Midbrain (tissue), 1 donor: ENCODE measurements around the gene LETM1.

Experiments
- DNase-seq: peaks from one replicate; lab custom pipeline; 2025; lab: John Stamatoyannopoulos, UW

Gene LETM1

DNA sequence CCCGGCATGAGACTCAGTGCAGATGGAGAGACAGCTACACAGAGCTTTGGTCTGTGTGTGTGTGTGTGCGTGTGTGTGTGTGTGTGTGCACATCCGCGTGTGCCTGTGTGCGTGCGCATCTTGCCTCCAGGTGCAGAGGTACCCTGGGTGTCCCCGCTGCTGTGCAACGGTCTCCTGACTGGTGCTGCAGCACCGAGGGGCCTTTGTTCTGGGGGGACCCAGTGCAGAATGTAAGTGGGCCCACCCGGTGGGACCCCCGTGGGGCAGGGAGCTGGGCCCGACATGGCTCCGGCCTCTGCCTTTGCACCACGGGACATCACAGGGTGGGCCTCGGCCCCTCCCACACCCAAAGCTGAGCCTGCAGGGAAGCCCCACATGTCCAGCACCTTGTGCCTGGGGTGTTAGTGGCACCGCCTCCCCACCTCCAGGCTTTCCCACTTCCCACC, 48.6 kb downstream of the LETM1 start:
- no peak for DNase-seq

DNA sequence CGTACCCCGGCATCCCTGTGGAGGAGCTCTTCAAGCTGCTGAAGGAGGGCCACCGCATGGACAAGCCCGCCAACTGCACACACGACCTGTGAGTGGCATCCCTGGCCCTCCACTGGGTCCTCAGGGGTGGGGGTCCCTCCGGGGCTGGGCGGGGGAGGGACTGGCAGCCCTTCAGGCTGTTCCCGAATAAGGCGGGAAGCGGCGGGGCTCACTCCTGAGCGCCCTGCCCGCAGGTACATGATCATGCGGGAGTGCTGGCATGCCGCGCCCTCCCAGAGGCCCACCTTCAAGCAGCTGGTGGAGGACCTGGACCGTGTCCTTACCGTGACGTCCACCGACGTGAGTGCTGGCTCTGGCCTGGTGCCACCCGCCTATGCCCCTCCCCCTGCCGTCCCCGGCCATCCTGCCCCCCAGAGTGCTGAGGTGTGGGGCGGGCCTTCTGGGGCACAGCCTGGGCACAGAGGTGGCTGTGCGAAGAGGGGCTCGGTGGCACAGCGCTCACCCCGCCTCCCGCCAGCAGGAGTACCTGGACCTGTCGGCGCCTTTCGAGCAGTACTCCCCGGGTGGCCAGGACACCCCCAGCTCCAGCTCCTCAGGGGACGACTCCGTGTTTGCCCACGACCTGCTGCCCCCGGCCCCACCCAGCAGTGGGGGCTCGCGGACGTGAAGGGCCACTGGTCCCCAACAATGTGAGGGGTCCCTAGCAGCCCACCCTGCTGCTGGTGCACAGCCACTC, 49.2 kb downstream of the LETM1 start:
- DNase-seq = no peak

DNA sequence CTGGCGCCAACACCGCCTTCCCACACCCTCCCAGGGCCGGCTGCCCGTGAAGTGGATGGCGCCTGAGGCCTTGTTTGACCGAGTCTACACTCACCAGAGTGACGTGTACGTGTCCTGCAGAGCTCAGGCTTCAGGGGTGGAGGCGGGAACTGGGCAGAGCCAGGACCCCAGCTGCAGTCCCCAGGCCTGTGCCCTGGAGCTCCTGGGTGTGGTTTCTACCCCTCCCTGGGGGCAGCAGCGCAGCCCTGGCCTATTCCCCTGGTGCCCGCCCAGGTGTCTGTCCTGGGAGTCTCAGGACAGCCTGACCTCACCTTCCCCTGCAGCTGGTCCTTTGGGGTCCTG, 49.8 kb downstream of the LETM1 start:
- DNase-seq = no peak

DNA sequence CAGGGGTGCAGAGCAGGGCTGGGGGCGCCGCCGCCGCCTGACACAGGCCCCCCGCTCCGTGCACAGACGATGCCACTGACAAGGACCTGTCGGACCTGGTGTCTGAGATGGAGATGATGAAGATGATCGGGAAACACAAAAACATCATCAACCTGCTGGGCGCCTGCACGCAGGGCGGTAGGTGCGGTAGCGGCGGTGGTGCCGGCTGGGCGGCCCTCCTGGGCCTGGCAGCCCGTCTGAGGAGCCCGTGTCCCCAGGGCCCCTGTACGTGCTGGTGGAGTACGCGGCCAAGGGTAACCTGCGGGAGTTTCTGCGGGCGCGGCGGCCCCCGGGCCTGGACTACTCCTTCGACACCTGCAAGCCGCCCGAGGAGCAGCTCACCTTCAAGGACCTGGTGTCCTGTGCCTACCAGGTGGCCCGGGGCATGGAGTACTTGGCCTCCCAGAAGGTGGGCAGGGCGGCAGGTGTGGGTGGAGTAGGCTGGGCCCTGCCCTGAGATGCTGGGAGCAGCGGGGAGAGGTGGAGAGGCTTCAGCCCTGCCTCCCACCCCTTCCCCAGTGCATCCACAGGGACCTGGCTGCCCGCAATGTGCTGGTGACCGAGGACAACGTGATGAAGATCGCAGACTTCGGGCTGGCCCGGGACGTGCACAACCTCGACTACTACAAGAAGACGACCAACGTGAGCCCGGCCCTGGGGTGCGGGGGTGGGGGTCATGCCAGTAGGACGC, 50.3 kb downstream of the LETM1 start:
- no peak for DNase-seq

DNA sequence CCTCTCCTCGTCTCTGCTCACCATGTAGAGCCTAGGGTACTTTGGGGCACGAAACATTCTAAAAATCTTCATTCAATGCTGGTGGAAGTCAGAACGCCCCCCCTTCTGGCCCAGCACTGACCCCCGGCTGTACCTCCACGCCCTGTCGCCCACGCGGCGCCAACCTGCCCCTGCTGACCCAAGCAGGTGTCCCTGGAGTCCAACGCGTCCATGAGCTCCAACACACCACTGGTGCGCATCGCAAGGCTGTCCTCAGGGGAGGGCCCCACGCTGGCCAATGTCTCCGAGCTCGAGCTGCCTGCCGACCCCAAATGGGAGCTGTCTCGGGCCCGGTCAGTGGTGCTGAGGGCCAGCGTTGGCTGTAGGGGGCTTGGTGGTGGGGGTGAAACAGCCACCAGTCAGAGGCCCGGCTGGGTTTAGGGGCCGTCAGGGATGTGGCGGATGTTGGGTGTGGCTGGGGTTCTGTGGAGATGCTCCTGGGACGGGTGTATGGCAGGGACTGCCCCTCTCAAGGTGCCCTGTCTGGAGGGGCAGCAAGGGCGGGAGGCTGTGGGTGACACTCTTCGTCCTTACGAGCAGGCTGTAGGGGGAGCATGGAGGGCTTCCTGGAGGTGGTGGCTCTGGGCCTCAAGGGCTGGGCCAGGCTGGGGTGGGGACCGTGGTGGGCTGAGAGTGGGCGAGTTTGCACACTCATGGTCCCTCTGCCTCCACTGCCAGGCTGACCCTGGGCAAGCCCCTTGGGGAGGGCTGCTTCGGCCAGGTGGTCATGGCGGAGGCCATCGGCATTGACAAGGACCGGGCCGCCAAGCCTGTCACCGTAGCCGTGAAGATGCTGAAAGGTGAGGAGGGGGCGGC, 51.1 kb downstream of the LETM1 start:
- DNase-seq = no peak

DNA sequence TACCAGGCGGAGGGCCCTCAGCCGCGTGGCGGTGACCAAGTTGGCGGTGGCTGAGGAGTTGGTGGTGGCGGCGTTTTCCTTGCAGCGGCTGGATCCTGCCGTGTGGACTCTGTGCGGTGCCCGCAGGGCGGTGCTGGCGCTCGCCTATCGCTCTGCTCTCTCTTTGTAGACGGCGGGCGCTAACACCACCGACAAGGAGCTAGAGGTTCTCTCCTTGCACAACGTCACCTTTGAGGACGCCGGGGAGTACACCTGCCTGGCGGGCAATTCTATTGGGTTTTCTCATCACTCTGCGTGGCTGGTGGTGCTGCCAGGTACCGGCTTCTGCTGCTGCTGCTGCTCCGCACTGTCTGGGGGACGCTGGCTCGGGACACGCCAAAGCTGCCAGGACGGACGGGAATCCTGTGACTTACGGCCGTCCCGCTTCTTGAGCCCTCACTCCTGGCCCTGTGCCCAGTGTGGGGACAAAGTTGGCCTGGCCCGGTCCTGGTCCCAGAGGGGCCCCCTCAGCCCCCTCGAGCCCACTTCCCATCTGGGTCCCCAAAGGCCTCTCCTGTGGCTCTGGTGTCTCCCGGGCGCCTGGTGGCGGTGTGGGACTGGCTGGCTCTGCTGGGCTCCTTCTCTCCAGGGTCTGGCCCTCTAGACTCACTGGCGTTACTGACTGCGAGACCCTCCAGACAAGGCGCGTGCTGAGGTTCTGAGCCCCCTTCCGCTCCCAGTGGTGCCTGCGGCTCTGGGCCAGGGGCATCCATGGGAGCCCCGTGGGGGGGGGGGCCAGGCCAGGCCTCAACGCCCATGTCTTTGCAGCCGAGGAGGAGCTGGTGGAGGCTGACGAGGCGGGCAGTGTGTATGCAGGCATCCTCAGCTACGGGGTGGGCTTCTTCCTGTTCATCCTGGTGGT, 52.2 kb downstream of the LETM1 start:
- no peak for DNase-seq

DNA sequence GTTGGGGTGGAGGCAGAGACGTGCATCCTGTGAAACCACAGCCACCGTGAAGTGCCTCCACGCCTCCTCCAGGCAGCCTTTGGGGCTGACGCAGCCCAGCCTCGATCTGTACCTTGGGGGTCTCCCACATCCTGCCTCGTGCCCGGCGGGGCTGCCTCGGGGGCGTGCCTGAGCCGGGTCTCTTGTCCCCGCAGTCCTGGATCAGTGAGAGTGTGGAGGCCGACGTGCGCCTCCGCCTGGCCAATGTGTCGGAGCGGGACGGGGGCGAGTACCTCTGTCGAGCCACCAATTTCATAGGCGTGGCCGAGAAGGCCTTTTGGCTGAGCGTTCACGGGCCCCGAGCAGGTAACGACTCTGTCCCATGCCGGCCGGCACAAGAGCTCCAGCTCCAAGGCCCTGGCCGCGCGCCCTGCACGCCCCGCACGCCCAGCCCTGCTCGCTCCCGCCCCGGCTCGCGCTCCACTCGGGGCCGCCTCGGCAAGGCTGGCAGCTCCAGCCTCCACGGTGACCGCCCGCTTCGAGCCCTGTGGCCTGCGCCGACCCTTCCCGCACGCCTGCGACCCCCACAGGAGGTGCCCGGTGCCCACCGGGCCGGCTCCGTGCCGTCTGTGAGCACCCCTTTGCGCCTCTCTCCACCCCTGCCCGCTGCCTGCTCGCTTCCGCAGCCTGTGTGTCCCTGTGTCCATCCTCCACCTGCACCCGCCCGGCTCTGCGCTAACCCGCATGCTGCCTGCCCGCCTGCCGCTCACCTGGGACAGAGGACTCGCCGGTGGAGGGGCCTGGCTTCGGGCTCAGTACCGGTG, 53.0 kb downstream of the LETM1 start:
- DNase-seq = no peak

DNA sequence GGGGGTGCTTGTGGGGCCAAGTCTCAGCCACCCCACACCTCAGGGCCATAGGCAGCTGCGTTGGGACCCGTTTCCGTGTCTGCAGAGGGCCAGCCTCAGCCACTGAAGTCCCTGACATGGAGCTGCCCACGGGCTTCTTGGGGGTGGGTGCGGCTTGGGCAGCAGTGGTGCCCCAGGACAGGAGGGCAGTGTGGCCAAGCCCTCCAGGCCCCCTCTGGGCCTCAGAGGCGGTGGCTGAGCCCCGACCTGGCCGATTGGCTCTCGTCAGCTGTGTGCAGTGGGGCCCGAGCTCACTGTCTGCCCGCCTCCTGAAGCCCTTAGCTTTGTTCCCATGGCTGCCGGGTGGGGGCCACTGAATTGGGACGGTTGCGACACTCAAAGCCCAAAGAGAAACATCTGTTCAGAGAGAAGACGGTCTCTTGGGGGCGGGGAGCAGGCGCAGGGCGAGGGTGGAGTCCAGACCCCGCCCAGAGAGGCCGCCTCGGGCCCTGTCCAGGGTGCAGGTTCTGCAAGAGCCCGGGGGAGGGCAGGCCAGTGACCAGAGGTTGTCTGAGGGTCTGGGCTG, 53.7 kb downstream of the LETM1 start:
- no peak for DNase-seq

DNA sequence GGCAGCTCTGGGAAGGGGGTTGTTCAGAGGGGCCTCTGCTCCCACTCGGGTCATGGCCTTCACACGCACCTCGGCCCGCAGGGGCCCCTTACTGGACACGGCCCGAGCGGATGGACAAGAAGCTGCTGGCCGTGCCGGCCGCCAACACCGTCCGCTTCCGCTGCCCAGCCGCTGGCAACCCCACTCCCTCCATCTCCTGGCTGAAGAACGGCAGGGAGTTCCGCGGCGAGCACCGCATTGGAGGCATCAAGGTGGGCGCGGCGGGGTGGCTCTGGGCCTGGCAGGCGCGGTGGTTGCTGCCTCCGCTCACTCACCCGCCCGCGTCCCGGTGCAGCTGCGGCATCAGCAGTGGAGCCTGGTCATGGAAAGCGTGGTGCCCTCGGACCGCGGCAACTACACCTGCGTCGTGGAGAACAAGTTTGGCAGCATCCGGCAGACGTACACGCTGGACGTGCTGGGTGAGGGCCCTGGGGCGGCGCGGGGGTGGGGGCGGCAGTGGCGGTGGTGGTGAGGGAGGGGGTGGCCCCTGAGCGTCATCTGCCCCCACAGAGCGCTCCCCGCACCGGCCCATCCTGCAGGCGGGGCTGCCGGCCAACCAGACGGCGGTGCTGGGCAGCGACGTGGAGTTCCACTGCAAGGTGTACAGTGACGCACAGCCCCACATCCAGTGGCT, 54.5 kb downstream of the LETM1 start:
- no peak for DNase-seq

DNA sequence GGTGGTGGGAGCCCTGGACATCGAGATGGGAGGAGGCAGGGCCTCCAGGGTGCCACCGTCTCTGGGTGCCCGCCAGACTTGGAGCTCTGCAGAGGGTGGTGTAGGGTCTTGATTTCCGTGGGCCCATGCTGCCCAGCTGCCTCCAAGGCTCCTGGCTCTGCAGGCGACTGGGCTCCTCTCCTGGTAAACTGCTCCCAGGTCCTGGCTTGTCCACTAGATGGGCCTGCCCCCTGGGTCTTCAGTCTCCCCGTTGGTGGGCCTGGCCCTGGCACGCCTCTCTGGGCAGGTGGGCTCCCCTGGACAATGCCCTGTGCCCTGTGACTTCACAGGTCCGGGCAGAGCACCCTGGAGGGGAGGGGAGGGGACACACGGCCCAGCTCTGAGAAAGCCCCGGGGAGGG, 55.2 kb downstream of the LETM1 start:
- DNase-seq = no peak

DNA sequence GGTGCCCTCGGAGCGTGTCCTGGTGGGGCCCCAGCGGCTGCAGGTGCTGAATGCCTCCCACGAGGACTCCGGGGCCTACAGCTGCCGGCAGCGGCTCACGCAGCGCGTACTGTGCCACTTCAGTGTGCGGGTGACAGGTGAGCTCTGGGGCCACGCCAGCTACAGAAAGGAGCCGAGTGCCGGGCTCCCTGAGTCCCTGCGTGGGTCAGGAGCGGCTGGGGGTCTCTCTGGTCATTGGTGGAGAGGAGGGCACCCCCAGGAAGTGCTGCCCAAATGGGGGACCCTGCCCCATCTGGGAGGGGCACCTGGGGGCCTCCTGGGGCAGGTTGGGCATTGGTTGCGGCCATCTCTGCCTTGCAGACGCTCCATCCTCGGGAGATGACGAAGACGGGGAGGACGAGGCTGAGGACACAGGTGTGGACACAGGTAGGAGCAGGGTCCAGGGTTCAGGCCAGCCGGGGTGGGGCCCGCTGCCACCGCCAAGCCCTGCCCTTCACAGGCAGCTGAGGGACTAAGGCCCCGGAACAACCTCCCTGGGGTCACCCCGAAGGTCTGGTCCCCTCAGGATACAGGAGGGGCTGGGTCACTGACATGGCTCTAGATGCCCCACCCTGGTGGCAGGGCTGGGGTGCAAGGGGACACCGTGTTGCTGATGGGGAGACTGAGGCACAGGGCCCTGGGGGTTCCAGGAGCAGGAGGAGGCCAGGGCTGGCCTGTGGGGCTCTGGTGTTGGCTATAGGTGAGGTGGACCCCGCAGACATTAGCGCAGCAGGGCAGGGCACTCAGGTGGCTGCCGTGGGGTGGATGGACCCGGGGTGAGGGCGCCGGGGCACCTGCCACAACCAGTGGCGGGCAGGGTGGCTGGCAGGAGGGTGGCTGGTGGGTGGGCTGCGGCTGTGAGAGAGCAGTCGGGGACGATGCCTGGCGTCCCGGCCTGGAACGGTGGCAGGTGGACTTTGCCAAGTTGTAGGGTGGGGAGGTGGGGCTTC, 56.3 kb downstream of the LETM1 start:
- DNase-seq = no peak

DNA sequence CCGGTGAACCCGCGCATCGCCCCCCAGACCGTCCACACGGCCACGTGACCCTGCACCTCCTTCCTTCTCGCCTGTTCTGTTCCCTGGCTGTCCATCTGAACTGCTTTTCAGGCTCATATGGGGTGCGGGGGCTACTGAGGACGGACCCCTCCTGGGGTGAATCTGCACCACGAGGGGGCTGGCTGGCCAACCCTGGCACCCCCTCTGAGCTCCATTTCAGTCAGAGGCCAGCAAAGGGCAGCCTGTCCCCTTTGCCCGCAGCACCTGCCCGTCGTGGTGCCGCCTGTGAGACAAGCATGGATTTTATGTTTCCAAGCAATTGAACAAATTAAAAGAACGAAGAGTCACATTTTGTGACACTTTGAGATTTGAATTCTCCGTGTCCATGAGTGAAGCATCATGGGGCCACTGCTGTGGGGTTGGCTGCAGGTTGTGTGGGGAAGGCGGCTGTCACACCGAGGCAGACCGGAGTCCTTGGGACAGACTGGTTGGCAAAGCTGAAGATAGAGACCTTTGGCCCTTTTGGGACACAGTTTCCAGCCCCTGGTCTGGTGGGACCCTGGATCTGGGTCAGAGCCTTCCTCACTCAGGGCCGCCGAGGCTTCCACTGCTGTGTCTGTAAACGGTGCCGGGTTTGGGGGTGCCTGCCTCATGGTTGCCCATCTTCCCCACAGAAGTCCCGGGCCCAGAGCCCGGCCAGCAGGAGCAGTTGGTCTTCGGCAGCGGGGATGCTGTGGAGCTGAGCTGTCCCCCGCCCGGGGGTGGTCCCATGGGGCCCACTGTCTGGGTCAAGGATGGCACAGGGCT, 57.2 kb downstream of the LETM1 start:
- no peak for DNase-seq

DNA sequence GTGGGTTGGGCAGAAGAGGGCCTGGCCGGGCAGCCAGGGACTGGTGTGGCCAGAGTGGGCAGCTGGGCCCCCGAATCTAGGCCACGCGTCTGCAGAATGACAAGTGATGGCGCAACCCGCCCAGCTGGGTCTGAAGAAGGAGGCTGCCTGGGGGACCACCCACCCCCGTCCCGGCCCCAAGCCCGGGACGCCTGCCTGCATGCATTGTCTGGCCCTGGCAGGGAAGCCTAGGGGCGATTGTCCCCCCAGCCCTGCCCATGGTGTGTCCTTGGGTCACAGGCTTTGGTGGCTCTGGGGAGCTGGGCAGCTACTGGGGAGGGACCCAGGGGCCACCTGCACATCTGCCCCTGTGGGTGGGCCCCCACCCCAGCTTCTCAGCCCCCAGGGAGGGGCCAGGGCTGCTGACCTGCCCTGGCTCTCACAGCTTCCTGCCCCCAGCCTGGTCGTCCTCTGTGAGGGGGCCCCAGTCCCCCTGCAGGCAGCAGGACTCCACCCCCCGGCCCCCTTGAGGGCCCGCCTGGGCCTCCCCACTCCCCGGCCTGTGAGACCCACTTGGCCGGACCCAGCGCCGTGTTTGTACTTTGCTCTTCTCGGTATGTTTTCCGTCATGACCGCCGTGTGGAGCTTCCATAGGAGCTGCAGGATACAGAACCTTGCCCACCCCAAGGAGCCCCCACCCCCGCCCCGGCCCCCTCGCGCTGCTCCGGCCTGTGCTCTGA, 57.9 kb downstream of the LETM1 start:
- peak; percentile 76 for DNase-seq

DNA sequence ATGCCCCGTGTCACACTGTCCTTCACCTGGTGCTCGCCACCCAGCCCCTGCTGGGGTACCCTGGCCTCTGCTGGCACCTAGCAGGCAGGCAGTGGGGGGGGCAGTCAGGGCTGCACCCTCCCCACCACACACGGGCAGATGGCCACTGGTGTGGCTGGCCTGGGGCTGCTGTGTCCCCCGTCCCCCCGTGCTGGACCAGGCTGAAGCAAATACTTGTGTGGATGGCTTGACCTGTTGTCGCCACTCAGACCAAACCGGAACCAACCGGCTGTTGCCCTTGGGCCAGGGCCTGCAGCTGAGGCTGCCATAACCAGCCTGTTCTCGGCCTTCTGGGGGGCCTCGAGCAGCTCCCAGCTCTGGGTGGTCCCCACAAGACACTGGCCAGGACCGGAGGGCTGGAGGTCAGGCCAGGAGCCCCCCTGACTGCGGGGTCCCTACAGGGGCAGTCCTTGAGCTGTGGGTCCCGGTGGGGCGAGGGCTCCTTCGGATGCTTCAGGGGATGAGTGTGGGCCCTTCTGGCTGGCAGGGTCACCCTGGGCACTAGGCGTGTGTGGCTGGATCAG, 58.6 kb downstream of the LETM1 start:
- peak; percentile 30 for DNase-seq

DNA sequence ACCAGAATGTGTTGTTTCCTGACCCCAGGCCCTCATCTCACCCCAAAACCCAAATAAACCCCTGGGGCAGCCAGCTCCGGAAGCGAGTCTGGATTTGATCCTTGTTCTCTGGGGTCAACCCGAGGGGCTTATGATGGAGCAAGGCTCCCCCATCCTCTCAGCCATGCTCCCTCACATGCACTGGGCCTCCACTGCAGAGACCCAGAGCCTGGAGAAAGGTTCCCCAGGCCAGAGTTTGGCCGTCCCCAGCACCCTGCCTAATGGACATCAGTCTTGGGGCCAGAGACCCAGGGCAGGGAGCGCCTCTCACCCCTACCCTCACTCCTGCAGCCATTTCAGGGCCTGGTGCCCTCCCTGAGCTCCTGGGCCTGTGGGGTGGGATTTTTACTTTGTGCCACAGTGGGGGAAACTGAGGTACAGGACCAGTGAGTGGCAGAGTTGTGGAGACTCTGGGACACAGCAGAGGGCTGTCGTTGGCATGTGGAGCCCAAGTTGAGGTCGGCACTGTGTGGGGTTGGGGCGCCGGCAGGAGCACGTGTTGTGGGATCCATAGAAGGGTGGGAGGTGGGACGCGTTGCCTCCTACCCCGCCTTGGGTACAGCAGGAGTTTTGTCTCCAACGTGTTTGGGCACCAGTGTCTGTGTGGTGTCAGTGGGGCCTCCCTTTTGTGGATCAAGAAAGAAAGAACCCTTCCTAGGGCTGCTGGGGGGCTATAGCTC, 59.3 kb downstream of the LETM1 start:
- no peak for DNase-seq
